ENCODE measurements around the gene OGT. TPM values are rescaled to one million over a fixed set of nuclear protein-coding genes. Genes with fewer than 3 reads are reported as not detected.
A peak's percentile ranks its signal among the peaks of the same experiment; 100 is the strongest.
"Not testable (repeated sequence)": the region's sequence is repeated elsewhere in the genome, so short reads cannot be mapped to it uniquely, and the experiment has no call there.

Gene OGT
- total and polyA plus RNA-seq, 4 donors, result 10.1 to 272 (median 148) TPM

DNA sequence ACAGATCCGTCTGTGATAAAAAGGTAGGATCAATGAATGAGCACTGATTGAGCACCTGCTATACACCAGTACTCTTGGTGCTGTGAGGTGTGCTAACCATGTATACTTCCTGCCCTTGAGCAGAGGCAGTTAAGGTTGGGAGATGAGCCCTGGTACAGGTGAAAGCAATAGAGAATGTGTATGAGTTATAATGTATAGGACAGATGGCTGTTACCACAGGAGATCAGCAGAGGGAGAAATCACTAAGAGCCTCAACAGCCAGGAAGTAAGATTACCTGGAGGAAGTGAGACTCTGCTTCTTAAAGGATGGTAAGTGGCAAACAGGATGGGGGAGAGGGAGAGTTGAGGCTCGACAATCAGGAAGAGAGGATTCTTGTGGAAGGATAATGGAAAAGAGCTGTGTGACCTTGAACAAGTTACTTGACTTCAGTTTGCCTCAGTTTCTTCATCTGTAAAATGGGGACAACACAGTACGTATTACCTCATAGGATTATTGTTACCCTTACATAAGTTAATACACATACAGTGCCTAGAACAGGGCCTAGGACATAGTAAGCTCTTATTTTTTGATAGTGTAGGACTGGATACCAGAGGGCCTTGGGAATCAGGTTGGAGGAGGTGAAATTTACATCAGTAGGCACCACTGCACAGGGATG lies 76.3 kb downstream of the OGT start:
- H3K27me3 ChIP-seq (ENCODE audit: control insufficient read depth in 1 of 2, insufficient read depth in 2 of 2, low read length in 1 of 2), result no peaks in the 10 kb centered on the region
- no peak for ATAC-seq (ENCODE audit: low FRiP score)
- intact Hi-C loops (cut with DNase I), result no loop called here
- no peak overlapping the region for H3K27ac ChIP-seq (ENCODE audit: low read depth in 1 of 2, low read length in 2 of 2)
- no peaks in the 10 kb centered on the region for H3K9me3 ChIP-seq (ENCODE audit: control insufficient read depth, low read length)
- DNase-seq, result no peak
- peaks cover 7 to 8% of the 10 kb centered on the region in 2 donors for H3K36me3 ChIP-seq (ENCODE audit: control insufficient read depth in 1 of 2, insufficient read depth in 2 of 2, low read length in 1 of 2)
- 85 to 94% methylated on average over 3 of the region's 3 CpGs for WGBS, 2 donors
- no peaks in the 10 kb centered on the region for H3K4me1 ChIP-seq (ENCODE audit: control insufficient read depth in 1 of 2, insufficient read depth in 2 of 2, low read length in 2 of 2)
- no peak overlapping the region for H3K4me3 ChIP-seq (ENCODE audit: low read length in 2 of 2)

DNA sequence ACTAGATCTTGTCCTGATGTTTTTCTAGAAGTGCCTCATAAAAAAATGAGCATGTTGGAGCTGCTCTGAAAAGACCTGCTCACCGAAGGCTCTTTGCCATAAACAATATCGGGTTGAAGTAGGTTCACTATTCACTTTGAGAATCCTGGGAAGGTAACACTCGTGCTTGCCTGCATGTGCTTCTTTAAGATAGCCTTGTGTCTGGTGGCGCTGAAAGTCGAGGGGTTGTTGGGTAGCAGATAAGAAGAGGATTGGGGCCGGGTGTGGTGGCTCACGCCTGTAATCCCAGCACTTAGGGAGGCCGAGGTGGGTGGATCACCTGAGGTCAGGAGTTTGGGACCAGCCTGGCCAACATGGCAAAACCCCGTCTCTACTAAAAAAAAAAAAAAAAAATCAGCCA lies 78.8 kb downstream of the OGT start:
- H3K36me3 ChIP-seq (ENCODE audit: control insufficient read depth in 1 of 2, insufficient read depth in 2 of 2, low read length in 1 of 2); H3K27me3 ChIP-seq (ENCODE audit: control insufficient read depth in 1 of 2, insufficient read depth in 2 of 2, low read length in 1 of 2); intact Hi-C loops (cut with DNase I); ATAC-seq (ENCODE audit: low FRiP score); H3K4me1 ChIP-seq (ENCODE audit: control insufficient read depth in 1 of 2, insufficient read depth in 2 of 2, low read length in 2 of 2); H3K9me3 ChIP-seq (ENCODE audit: control insufficient read depth, low read length); H3K27ac ChIP-seq (ENCODE audit: low read depth in 1 of 2, low read length in 2 of 2); DNase-seq; H3K4me3 ChIP-seq (ENCODE audit: low read length in 2 of 2): not testable (repeated sequence)
- 85 to 95% methylated on average over 9 of the region's 9 CpGs for WGBS, 2 donors

DNA sequence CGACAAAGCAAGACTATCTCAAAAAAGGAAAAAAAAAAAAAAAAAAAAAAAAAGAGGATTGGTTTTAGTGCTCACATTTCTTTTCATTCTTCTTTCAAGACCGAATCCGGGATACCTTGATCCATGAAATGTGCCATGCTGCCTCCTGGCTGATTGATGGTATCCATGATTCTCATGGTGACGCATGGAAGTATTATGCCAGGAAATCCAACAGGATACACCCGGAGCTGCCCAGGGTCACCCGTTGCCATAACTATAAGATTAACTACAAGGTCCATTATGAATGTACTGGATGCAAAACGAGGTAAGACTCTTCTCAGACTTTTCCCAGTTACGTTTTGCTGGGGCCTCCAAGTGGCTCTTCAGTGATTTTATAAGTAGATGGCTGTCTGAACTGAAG lies 79.4 kb downstream of the OGT start:
- DNase-seq (no peak), ATAC-seq (ENCODE audit: low FRiP score) (no peak)
- Histone ChIP-seq H3K36me3 (ENCODE audit: control insufficient read depth in 1 of 2, insufficient read depth in 2 of 2, low read length in 1 of 2) (peaks cover 4 to 7% of the 10 kb centered on the region in 2 donors), H3K9me3 (ENCODE audit: control insufficient read depth, low read length) (no peaks in the 10 kb centered on the region), H3K4me3 (ENCODE audit: low read length in 2 of 2) (no peak overlapping the region), H3K27ac (ENCODE audit: low read depth in 1 of 2, low read length in 2 of 2) (no peak overlapping the region), H3K4me1 (ENCODE audit: control insufficient read depth in 1 of 2, insufficient read depth in 2 of 2, low read length in 2 of 2) (no peaks in the 10 kb centered on the region), H3K27me3 (ENCODE audit: control insufficient read depth in 1 of 2, insufficient read depth in 2 of 2, low read length in 1 of 2) (no peaks in the 10 kb centered on the region)
- intact Hi-C loops (cut with DNase I), result no loop called here
- WGBS, 2 donors, result 79 to 89% methylated on average over 8 of the region's 8 CpGs

DNA sequence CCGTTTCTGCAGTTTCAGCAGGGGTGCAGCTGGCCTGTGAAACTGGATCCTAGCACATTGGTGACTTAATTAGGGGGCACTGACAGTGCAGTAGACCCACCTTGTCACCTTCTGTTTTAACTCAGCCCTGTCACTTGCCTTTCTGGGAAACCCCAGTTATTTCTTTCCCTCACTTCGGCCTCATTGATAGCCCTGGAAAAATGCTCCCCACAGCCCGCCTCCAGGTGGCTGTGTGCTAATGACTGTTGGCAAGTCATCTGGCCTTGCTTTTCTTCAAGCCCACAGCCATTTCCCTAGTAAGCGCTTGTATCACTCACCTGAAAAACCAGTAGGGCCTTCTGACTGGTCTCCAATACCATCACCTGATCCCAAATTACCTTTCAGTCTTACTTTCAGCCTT lies 82.2 kb downstream of the OGT start:
- no peaks in the 10 kb centered on the region for H3K27me3 ChIP-seq (ENCODE audit: control insufficient read depth in 1 of 2, insufficient read depth in 2 of 2, low read length in 1 of 2)
- H3K4me1 ChIP-seq (ENCODE audit: control insufficient read depth in 1 of 2, insufficient read depth in 2 of 2, low read length in 2 of 2), result no peaks in the 10 kb centered on the region
- H3K27ac ChIP-seq (ENCODE audit: low read depth in 1 of 2, low read length in 2 of 2), result no peak overlapping the region
- DNase-seq (no peak), ATAC-seq (ENCODE audit: low FRiP score) (no peak)
- no peaks in the 10 kb centered on the region for H3K9me3 ChIP-seq (ENCODE audit: control insufficient read depth, low read length)
- intact Hi-C loops (cut with DNase I), result no loop called here
- whole genome bisulfite sequencing, 2 donors, result 82 to 94% methylated on average over 4 of the region's 4 CpGs
- H3K36me3 ChIP-seq (ENCODE audit: control insufficient read depth in 1 of 2, insufficient read depth in 2 of 2, low read length in 1 of 2), result peaks cover 0 to 4% of the 10 kb centered on the region in 2 donors
- no peak overlapping the region for H3K4me3 ChIP-seq (ENCODE audit: low read length in 2 of 2)

DNA sequence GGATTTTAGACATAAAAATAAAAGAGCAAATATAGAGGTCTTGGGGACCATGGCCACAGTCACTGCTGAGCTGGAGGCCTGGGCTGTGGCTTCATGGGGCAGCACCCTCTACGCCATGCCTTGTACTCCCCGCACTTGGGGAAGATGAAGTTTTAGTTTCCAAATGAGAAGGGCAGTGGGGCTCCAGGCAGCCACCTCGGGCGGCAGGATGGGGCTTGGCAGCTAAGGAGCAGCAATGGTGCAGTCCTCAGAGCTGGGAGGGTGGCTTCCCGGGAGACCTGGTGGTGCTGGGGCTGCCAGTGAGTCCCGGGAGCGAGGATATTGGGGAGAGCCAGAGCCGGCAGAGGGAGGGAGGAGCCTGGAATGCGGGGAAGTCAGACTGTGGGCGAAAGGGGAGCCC lies 83.0 kb downstream of the OGT start:
- H3K9me3 ChIP-seq (ENCODE audit: control insufficient read depth, low read length), result no peaks in the 10 kb centered on the region
- DNase-seq (no peak), ATAC-seq (ENCODE audit: low FRiP score) (no peak)

DNA sequence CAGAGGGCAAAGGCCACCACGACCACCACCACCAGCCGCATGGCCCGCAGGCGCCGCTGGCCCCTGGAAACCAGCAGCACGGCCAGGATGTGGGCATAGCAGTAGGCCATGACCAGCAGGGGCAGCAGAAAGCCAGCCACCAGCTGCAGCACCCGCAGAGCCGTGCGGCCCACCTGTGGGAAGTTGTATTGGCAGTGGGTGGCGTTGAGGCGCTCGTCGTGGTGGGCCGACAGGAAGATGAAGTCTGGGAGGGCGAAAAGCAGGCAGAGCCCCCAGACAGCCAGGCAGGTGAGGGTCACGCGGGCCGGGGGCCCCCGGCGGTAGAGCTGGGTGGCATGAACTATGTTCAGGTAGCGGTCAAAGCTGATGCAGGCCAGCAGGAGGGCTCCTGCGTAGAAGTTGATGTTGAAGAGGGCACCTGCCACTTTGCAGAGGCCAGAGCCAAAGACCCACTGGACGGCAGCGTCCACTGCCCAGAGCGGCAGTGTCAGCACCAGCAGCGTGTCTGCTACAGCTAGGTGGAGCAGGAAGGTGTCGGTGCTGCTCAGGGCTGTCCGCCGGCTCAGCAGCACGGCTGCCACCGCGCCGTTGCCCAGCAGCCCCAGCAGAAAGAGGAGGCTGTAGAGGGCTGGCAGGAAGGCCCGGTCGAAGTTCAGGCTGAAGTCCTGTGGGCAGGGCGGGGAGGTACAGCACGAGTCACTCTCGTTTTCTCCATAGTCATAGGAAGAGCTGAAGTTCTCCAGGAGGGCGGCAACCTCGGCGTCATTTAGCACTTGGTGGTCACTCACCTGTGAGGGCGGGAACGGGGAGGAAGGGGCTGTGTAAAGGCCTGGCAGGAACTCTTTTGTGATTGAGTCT lies 84.0 kb downstream of the OGT start:
- Histone ChIP-seq H3K4me1 (ENCODE audit: control insufficient read depth in 1 of 2, insufficient read depth in 2 of 2, low read length in 2 of 2) (no peaks in the 10 kb centered on the region), H3K27me3 (ENCODE audit: control insufficient read depth in 1 of 2, insufficient read depth in 2 of 2, low read length in 1 of 2) (no peaks in the 10 kb centered on the region), H3K9me3 (ENCODE audit: control insufficient read depth, low read length) (no peaks in the 10 kb centered on the region), H3K4me3 (ENCODE audit: low read length in 2 of 2) (no peak overlapping the region), H3K36me3 (ENCODE audit: control insufficient read depth in 1 of 2, insufficient read depth in 2 of 2, low read length in 1 of 2) (no peaks in the 10 kb centered on the region), H3K27ac (ENCODE audit: low read depth in 1 of 2, low read length in 2 of 2) (no peak overlapping the region)
- intact Hi-C loops (cut with DNase I), result no loop called here
- DNase-seq (no peak), ATAC-seq (ENCODE audit: low FRiP score) (no peak)
- 91 to 92% methylated on average over 40 to 43 of the region's 43 CpGs for WGBS, 2 donors

More for the DNA sequence above, 83.0 kb downstream of the OGT start:
- H3K27ac ChIP-seq (ENCODE audit: low read depth in 1 of 2, low read length in 2 of 2), result no peak overlapping the region
- H3K36me3 ChIP-seq (ENCODE audit: control insufficient read depth in 1 of 2, insufficient read depth in 2 of 2, low read length in 1 of 2), result peaks cover 0 to 1% of the 10 kb centered on the region in 2 donors
- no peak overlapping the region for H3K4me3 ChIP-seq (ENCODE audit: low read length in 2 of 2)
- no peaks in the 10 kb centered on the region for H3K27me3 ChIP-seq (ENCODE audit: control insufficient read depth in 1 of 2, insufficient read depth in 2 of 2, low read length in 1 of 2)
- intact Hi-C loops (cut with DNase I), result no loop called here
- WGBS, 2 donors, result 84 to 90% methylated on average over 10 of the region's 10 CpGs
- no peaks in the 10 kb centered on the region for H3K4me1 ChIP-seq (ENCODE audit: control insufficient read depth in 1 of 2, insufficient read depth in 2 of 2, low read length in 2 of 2)

DNA sequence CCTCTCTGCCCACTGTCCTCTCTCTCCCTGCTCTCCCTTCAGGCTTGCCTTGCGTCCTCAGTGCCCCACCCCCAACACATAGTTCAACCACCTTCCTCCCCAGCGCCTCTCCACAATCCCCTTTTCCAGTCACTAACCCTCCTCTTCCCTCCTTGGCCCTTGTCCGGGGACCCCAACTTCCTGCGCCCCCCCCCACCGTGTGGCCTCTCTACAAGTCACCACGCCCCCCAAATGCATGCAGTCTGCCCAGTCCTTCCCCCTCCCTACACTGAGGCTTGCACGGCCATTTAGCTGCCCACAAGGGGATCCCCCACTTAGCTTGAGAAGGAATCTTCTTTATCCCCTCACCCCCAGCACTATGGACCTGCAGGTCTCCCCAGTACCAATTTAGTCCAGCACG lies 84.8 kb downstream of the OGT start:
- intact Hi-C loops (cut with DNase I), result no loop called here
- no peaks in the 10 kb centered on the region for H3K9me3 ChIP-seq (ENCODE audit: control insufficient read depth, low read length)
- H3K4me3 ChIP-seq (ENCODE audit: low read length in 2 of 2), result no peak overlapping the region
- ATAC-seq (ENCODE audit: low FRiP score) (no peak), DNase-seq (no peak)
- WGBS, 2 donors, result 82% methylated on average over 8 of the region's 8 CpGs
- no peak overlapping the region for H3K27ac ChIP-seq (ENCODE audit: low read depth in 1 of 2, low read length in 2 of 2)
- H3K27me3 ChIP-seq (ENCODE audit: control insufficient read depth in 1 of 2, insufficient read depth in 2 of 2, low read length in 1 of 2), result no peaks in the 10 kb centered on the region
- no peaks in the 10 kb centered on the region for H3K36me3 ChIP-seq (ENCODE audit: control insufficient read depth in 1 of 2, insufficient read depth in 2 of 2, low read length in 1 of 2)
- H3K4me1 ChIP-seq (ENCODE audit: control insufficient read depth in 1 of 2, insufficient read depth in 2 of 2, low read length in 2 of 2), result no peaks in the 10 kb centered on the region

DNA sequence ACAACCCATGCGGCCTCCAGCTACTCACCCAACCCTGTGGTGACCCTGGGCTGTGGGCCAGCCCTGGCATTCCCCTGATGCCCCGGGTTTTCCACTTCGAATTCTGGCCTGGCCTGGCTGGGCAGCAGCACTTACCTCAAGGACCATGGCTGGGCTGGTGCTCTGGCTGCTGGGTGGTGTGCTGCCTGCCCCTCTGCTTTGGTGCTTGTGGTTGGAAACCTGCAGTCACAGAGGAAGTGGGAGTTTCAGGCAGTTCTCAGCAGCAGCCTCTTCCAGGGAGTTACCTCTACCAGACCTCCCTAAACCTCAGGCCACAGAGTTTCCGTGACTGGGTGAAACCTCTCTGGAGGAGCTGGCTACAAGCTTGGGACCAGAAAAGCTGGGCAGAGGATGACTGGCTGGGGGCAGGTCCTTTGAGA lies 85.4 kb downstream of the OGT start, which contains the start of gene CXCR3:
Gene CXCR3, minus strand, starts transcription at position 209 of the 419 bp plus-strand sequence. Its CDS starts 62 bp downstream, at position 147.
- intact Hi-C loops (cut with DNase I), result no loop called here

DNA sequence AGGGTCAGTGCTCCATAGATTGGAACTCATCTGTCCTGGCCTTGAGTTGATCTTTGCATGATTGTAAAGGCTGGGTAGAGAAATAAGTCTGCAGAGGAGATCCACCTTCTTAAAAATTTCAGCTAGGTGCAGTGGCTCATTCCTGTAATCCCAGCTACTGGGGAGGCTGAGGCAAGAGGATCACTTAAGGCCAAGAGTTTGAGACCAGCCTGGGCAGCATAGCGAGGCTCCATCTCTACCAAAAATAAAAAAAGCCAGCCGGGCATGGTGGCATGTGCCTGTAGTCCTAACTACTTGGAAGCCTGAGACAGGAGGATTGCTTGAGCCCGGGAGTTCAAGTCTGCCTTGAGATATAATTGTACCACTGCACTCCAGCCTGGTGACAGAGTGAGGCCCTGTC lies 85.9 kb downstream of the OGT start:
- Histone ChIP-seq H3K4me1 (ENCODE audit: control insufficient read depth in 1 of 2, insufficient read depth in 2 of 2, low read length in 2 of 2) (no peaks in the 10 kb centered on the region), H3K9me3 (ENCODE audit: control insufficient read depth, low read length) (no peaks in the 10 kb centered on the region), H3K27me3 (ENCODE audit: control insufficient read depth in 1 of 2, insufficient read depth in 2 of 2, low read length in 1 of 2) (no peaks in the 10 kb centered on the region), H3K4me3 (ENCODE audit: low read length in 2 of 2) (no peak overlapping the region), H3K27ac (ENCODE audit: low read depth in 1 of 2, low read length in 2 of 2) (no peak overlapping the region), H3K36me3 (ENCODE audit: control insufficient read depth in 1 of 2, insufficient read depth in 2 of 2, low read length in 1 of 2) (no peaks in the 10 kb centered on the region)
- ATAC-seq (ENCODE audit: low FRiP score), result no peak
- DNase-seq, result no peak
- intact Hi-C loops (cut with DNase I), result no loop called here
- 93% methylated on average over 3 of the region's 3 CpGs for WGBS, 2 donors

More for the DNA sequence above, 85.4 kb downstream of the OGT start, which contains the start of gene CXCR3:
- ATAC-seq (ENCODE audit: low FRiP score) (no peak), DNase-seq (peak in 1 of 2 donors; percentile 55)
- Histone ChIP-seq H3K4me1 (ENCODE audit: control insufficient read depth in 1 of 2, insufficient read depth in 2 of 2, low read length in 2 of 2) (no peaks in the 10 kb centered on the region), H3K27me3 (ENCODE audit: control insufficient read depth in 1 of 2, insufficient read depth in 2 of 2, low read length in 1 of 2) (no peaks in the 10 kb centered on the region), H3K27ac (ENCODE audit: low read depth in 1 of 2, low read length in 2 of 2) (no peak within 1 kb of the TSS), H3K36me3 (ENCODE audit: control insufficient read depth in 1 of 2, insufficient read depth in 2 of 2, low read length in 1 of 2) (no peaks in the 10 kb centered on the region), H3K9me3 (ENCODE audit: control insufficient read depth, low read length) (no peaks in the 10 kb centered on the region), H3K4me3 (ENCODE audit: low read length in 2 of 2) (no peak within 1 kb of the TSS)
- 34 to 54% methylated on average over 4 of the region's 4 CpGs for WGBS, 2 donors

Measured in aorta (tissue), 5 donors.